ENCODE results near the gene ACTL7A.
"Not testable (repeated sequence)": the region's sequence is repeated elsewhere in the genome, so short reads cannot be mapped to it uniquely, and the experiment has no call there.

ACTL7A gene

DNA sequence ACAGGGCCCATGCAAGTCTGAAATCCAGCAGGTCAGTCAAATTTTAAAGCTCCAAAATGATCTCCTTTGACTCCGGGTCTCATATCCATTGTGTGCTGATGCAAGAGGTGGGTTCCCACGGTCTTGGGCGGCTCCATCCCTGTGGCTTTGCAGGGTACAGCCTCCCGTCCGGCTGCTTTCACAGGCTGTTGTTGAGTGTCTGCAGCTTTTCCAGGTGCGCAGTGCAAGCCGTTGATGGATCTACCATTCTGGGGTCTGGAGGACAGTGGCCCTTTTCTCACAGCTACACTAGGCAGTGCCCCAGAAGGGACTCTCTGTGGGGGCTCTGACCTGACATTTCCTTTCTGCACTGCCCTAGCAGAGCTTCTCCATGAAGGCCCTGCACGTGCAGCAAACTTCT is 13.8 kb upstream of the ACTL7A start:
- not testable (repeated sequence) for DNase-seq (ENCODE audit: low read depth in 1 of 2, low spot score in 1 of 2)

DNA sequence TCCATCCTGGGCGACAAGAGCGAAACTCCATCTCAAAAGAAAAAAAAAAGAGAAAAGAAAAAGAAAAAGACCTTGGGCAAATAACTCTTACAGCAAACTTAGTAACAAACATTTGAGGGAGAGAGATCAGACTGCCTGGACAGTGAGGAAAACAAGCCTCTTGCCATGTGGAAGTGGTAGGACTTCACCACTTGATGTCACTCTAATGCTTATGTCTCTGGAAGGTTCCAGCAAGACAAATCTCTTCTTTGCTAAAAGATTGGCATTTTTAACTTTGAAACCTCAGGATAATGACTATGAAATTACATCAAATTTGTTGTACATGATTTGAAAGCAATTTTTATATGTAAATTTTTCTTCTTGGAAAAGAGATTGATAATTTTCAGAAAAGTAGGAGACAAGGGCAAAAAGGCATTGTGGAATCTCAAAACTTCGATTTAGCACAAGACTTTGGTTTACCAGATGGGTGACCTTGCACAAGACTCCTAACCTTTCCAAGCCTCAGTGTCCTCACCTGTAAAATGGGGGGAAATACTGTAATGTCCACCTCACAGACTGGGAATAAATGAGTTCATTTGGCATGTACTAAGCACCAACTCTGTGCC is 11.7 kb upstream of the ACTL7A start:
- no peak for DNase-seq (ENCODE audit: low read depth in 1 of 2, low spot score in 1 of 2)

DNA sequence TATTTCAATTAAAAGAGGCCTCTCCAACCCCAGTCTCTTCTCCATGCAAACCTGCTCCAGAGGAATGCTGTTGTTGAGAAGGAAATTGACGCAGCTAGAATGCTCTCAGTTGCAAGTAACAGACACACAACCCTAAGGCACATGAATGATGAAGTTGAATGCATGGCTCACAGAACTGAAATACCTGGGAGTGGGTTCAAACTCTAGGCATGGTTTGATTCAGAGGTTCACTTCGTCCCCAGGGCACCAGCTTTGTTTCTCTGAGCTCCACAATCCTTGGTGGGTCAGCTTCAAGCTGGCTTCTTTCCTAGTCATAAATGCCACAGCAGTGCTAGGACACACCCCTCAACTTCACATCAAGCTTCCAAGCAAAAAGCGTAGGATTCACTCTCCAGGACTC is 10.9 kb upstream of the ACTL7A start:
- no peak for DNase-seq (ENCODE audit: low read depth in 1 of 2, low spot score in 1 of 2)

DNA sequence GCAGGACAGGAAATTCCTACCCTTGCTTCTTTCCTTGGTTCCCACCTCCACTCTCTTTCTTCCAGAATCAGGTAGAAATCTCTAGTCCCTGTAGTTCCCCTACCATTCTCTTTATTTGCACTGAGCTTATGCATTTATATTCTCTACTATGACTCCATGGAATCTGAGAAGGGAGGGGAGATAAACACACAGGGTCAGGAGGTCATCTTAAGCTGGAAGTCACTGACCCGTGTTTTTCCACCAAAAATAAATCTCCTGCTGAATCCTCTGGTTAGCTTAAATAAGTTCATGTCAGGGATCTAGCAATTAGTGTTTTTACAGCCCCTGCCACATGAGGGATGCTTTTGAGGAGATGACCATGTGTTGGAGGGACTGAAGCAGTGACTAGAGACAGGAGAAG is 10.0 kb upstream of the ACTL7A start:
- no peak for DNase-seq (ENCODE audit: low read depth in 1 of 2, low spot score in 1 of 2)

DNA sequence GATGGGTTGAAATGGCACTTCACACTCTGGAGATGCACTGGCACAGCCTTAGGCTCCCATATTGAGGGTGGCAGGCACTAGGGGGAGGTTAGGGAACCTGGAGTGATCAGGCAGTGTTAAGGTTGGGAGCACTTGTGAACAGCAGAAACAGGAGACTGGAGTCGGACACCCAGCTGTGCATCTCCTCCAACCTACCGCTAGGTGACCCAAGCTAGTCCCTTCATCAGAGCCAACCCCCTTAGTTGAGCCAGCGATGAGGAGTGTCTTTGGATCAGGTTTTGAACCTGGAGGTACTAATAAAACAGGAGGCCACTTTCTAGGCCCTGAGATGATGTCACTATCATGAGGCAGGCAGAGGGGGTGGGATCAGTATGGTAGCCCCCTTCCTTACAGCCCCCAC is 8.0 kb upstream of the ACTL7A start:
- no peak for DNase-seq (ENCODE audit: low read depth in 1 of 2, low spot score in 1 of 2)

DNA sequence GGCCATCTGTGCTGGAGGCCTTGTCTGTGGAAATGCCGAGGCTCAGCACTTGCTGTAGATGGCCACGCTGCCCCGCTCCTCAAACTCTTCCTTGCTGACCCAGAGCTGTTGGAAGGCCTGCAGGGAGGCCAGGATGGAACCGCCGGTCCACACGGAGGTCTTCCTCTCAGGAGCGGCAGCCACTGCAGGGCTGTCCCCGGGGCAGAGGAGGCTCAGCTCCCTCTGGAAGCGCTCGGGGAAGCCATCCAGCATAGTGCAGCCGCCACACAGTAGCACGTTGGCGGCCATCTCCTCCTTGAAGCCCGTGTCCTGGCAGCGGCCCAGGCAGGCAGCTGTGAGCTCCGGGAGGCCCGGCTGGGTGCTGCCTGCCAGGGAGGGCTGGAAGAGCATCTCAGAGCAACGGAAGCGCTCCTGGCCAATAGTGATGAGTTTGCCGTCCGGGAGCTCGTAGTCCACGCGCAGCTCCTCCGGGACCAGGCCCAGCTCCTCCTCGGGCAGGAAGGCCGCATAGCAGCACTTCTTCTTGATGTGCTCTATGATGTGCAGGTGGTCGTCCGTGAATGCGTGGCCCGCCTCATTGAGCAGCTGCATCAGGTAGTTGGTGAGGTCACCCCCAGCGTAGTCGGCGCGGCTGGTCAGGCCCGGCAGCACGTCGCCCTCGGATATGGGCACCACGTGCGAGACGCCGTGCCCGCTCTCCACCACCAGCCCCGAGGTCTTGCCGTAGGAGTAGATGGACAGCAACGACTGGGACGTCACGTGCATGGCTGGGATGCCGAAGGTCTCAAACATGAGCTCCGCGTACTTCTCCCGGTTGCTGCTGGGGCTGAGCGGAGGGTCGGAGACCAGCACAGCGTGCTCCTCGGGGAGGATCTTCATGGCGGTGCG is 7.2 kb upstream of the ACTL7A start:
- no peak for DNase-seq (ENCODE audit: low read depth in 1 of 2, low spot score in 1 of 2)

DNA sequence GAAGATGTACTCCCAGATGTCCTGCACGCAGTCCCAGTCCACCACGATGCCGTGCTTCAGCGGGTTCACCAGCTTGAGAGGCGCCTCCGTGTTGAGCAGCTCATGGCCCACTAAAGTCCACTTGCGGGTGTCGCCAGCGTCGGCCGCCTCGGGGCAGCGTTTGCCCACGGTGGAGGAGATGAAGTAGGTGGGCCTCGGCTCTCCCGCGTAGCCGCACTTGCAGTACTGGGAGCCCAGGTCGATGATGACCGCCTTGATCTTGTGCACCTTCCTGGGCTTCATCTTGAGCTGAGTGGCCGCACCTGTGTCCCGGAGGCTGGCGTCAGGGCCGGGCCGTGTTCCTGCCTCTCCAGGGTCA is 6.6 kb upstream of the ACTL7A start:
- DNase-seq (ENCODE audit: low read depth in 1 of 2, low spot score in 1 of 2): no peak

DNA sequence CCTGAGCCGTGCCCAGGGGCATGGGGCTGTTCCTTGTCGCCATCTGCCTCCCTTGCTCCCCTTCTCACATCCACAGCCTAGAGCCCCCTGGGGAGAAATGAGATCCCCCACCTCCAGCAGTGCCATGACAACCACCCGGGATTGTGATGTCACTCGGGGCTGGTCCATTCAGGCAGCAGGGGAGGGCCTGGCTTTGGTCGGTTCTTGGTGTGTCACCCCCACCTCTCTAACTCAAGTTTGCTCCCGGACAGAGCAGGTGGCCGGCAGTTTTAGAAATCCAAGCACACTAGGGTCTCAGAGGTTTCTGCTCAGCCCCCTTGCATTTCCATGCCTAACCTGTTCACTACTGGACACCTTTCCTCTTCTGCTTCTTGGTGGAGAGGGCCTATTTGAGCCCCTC is 6.2 kb upstream of the ACTL7A start, which contains the start of gene ACTL7B:
Gene ACTL7B, minus strand, starts transcription at position 99 of the 400 bp plus-strand sequence. Its CDS starts 56 bp downstream, at position 43.
- no peak for DNase-seq (ENCODE audit: low read depth in 1 of 2, low spot score in 1 of 2)

DNA sequence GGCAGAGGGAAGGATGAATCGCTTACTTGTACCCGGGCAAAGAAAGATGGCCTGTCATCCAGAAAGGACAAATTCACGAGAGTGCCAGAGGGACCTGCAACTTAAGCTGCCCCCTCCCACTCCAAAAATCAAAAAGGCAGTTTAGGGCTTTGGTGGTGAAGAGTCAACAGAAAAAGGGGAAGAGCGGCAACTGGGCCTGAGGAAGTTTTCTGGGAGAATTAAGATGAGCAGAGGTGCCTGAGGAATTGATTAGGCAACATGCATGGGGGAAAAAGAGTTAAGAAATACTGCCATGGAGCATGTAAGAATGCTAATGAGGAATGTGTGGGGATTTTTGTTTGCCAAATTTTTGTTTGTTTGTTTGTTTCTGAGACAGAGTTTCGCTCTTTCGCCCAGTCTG is 4.5 kb upstream of the ACTL7A start:
- no peak for DNase-seq (ENCODE audit: low read depth in 1 of 2, low spot score in 1 of 2)

DNA sequence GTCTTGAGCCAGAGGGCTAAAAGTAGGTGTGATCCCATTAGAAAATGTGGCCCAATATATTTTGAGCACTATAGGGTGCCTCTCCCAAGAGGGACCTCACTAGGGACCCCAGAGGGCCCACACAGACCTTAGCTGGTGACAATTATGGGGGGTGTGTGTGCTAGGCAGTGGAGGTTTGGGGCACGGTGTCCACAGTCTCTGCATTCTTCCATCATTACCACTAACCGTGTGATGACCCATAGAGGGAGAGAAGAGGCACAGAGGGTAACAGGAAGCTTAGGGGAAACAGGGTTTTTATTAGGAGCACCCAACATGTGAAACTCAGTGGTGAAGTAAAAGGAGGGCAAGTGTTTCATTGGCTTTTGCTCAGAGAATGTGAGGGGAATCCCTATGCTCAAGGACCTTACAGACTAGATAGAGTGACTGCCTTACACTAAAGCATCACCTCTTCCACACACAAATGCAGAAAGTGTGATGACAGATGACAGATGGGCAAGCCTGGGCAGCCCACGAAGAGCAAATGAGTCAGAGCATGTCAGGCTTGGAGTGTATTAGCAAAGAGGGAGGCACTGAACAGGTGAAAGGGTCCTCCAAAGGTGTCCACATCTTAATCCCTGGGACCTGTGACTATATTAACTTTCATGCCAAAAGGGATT is 2.5 kb upstream of the ACTL7A start:
- no peak for DNase-seq (ENCODE audit: low read depth in 1 of 2, low spot score in 1 of 2)

DNA sequence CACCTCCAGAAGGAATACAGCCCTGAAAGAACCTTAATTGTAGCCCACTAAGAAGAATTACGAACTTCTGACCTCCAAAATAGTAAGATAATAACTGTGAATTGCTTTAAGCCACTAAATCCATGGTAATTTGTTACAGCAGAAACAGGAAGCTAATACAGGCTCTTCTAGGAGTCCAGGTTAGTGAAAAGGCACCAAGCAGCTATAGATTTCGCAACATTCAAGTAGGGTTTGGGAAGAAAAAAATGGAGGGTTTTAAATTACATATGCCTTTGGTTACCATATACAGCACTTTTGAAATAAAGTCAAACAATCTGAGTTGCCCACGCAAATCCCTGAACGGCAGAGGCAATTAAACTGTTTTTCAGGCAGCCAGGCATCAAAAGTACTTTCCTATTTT is 1.7 kb upstream of the ACTL7A start:
- DNase-seq (ENCODE audit: low read depth in 1 of 2, low spot score in 1 of 2): no peak

DNA sequence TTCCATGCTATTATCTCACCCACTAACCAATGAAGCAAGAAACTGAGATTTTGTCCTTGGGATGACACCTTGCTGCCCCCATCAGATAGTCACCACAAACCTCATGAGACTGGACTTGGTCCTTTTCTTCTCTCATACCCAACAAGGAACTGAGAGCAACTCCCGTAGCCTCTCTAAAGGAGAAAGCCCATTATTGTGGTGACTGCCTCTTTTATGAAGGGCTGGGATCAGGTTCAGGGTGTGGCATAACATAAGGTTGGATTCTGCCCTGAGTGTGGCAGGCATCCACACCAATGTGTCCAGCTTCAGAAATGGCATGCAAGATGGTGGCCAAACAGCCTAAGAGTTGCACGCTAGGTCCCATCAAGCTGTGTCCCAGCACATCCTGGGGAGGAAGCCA is 1.3 kb upstream of the ACTL7A start:
- no peak for DNase-seq (ENCODE audit: low read depth in 1 of 2, low spot score in 1 of 2)

DNA sequence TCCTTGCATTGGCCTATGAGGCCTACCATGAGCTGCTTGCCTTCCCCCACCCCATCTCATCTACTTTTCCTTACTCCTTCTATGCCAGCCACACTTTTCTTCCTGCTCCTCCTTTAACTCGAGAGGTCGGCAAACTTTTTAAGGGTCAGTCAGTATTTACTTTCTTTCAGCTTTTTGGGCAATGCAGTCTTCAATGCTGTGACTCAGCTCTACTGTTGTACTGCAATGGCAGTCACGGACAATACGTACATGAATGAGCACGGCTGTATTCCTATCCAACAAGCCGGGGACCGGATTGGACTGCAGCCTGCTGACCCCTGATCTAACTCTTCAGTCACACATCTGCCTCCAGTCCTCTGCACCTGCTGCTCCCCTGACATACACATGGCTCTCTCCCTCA is 602 bp upstream of the ACTL7A start:
- no peak for DNase-seq (ENCODE audit: low read depth in 1 of 2, low spot score in 1 of 2)

DNA sequence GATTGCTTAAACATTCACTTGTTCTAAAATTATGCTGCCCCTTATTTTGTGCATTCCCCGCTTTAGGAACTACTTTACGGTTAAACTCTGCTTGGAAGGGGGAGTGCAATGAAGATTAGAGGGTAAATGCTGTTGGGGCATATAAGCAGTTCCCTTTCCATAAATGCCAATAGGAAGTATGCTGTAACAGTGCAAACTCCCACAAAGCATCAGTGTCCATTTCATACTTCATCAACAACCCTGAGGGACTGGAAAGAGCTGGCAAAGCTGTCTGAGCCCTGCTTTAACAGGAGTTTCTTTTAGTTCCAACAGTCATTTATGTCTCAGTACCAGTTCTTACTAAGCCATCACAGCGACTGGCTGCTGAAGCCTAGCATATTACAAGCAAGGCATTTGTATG is 1.8 kb downstream of the ACTL7A start:
- DNase-seq (ENCODE audit: low read depth in 1 of 2, low spot score in 1 of 2): no peak

DNA sequence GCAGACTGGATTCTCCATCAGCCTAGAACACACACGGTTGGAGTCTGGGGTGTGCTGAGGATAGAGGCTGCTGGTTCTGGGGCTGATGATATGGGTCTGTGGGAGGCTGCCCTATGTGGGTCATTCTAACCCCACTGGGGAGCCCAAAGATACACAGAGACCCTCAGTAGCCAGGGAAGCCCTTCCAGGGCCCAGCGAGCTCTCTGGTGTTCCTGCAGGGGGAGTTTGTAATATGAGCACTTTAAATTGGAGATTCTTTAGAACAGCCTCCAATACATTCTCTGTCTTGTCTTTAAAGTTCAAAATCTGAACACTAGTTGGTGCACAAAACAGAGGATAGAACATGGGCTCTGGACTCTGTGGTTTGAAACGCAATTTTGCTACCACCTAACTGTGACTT is 2.4 kb downstream of the ACTL7A start:
- no peak for DNase-seq (ENCODE audit: low read depth in 1 of 2, low spot score in 1 of 2)

DNA sequence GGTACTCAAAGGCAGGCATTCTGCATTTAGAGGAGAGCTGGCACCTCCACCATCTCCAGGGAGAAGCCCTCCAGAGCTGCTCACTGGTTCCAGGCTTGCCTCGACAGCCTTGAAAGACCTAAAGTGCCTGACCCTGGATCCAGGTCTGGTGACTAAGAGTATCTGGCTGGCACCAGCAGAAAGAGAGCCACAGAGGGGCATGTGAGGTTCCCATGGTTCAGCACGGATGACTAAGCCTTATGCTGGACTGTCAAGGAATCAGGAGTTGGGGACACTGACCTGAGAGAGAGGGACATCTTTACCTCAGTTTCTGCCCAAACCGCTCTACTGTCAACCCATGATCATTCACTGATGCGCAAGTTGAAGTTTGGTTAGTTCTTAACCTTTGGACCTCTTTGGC is 3.0 kb downstream of the ACTL7A start:
- DNase-seq (ENCODE audit: low read depth in 1 of 2, low spot score in 1 of 2): no peak

DNA sequence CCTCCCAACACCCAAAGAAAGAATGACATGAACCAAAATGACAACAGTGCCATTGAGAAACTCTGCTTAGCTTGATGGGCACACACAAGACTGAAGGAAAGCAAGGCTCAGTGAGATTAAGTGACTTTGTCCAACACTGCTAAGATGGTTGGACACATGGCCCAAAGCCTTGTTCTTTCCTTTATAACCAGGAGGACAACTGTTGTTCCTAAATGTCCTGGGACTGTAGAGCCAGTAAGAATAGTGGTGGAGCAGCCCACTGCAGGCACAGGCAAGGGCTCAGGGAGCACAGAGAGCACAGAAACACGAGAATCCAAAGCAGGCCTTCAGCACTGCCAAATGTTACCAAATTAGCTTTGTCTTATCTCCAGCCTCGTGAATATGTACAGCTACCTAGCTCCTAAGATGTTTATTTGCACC is 3.9 kb downstream of the ACTL7A start:
- DNase-seq (ENCODE audit: low read depth in 1 of 2, low spot score in 1 of 2): no peak

DNA sequence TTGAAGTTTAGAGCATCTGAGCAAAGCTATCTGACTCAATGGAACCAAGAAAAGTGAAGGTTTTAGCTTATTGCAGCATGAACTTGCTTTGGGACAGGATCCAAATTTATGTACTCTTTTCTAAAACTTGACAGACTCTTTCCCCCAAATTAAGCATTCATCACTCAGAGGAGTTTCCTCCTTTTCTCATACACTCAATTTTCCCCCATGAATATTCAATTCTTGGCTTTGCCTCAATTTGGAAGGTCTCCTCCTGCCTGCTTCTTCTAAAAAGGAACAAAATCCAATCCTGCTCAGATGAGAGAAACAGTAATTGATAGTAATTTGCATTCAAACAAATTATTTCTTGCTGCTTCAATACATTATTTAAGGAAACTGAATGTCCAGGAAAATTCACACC is 5.0 kb downstream of the ACTL7A start:
- no peak for DNase-seq (ENCODE audit: low read depth in 1 of 2, low spot score in 1 of 2)

DNA sequence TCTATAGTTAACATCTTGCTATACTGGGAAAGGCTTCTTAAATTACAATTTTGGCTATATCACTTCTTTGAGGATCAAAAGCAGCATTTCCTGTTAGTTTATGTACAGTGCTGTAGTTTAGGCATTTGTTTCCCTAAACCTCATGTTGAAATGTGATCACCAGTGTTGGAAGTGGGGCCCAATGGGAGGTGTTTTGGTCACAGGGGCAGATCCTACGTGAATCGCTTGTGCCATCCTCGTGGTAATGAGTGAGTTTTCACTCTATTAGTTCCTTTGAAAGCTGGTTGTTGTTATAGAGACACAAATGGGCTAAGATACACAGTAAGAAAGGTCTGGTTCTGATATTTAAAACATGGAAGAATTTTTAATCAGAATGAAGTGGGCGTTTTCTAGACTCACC is 5.8 kb downstream of the ACTL7A start:
- no peak for DNase-seq (ENCODE audit: low read depth in 1 of 2, low spot score in 1 of 2)

DNA sequence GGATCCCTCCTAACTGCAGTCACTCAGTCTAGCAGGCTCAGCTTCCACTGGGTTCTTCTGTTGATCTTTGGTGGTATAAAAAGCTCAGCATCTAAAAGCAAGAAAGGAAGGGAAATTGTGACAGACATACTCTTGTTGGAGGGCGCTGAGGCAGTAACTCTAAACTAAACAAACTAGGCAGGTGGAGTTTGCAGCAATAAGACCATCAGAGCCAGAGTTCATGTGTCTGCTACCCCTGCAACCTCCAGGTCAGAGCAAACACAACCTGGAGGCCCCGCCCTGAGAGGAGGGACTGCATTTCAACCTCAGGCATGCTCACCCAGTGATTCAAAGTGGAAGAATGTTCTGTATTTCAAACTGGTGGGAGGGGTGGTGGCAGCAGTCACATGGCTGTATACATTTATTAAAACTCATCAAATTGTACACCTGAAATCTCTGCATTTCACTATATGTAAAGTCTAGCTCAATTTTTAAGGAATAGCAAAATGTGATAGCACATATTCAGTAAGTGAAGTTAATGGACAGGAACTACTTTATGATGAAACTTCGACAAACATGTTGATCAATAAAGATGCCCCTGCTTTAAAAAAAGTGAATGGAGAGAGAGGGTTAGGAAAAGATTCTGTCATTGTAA is 7.1 kb downstream of the ACTL7A start:
- no peak for DNase-seq (ENCODE audit: low read depth in 1 of 2, low spot score in 1 of 2)

DNA sequence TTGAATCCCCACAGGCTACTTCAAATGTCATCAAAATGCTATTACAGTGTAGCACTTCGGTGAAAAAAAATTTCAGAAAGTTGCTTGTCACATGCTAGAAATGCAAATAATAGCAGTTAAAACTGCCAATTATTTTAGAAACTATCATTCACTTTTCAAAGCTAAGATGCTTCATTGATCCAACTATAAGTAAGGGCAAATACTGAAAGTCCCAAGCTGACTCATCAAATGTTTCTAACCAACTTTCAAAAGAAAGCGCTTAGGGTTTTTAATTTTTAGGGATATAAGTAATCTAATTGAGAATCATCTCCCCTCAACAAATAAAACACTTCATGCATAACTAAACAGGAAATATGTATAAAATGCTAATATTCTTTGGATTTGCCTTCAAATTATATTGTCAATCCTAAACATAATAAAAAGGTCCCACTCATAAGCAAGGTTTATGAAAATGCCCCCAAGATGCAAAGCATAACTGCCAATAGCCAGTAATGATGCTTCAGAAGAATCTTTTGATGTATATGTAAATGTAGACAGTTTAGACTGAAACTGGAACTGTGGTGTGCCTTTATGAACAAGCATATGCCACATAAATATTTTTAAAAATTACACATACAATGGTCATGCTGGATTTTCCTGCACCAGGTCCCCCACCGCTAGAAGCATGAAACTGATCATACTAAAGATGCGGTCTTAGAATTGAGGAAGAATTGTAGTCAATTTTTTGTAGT is 12.2 kb downstream of the ACTL7A start:
- no peak for DNase-seq (ENCODE audit: low read depth in 1 of 2, low spot score in 1 of 2)
